IPS DF 4.7 (cell line): Measurements from ENCODE around the gene SEC23IP.
"Not testable (repeated sequence)": the region's sequence is repeated elsewhere in the genome, so short reads cannot be mapped to it uniquely, and the experiment has no call there.

Source experiments
- DNase-seq: peaks from one replicate; pipeline ENCODE4 v3.0.0-alpha.2; 2013; ENCODE audit warnings: low spot score; ENCODE audit errors: extremely low read depth

Gene SEC23IP

GRCh38 chr10:119892188-119893065, at the start of gene SEC23IP:
Gene SEC23IP, plus strand, starts transcription at chr10:119892730. Its CDS starts 53 bp downstream, at chr10:119892783.
- DNase-seq, result peak; percentile 75

DNA sequence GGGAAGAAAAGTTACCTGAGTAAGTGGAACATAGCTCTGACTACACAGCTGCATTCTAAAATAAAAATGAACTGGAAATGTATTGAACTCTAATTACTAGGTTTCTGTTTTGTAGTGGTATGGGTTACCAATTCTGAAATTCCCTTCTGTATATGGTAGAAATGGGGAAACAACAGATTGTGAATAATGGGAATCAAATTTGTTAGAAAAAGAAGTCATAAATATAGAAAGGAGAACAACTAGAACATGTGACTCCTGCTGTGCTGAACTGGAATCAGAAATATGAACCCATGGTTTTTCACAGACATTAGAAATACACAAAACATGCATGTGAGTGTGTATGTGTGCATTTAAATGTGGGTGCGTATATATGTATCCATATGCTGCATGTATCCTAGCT, 46.9 kb upstream of the SEC23IP start:
- DNase-seq, result no peak

DNA sequence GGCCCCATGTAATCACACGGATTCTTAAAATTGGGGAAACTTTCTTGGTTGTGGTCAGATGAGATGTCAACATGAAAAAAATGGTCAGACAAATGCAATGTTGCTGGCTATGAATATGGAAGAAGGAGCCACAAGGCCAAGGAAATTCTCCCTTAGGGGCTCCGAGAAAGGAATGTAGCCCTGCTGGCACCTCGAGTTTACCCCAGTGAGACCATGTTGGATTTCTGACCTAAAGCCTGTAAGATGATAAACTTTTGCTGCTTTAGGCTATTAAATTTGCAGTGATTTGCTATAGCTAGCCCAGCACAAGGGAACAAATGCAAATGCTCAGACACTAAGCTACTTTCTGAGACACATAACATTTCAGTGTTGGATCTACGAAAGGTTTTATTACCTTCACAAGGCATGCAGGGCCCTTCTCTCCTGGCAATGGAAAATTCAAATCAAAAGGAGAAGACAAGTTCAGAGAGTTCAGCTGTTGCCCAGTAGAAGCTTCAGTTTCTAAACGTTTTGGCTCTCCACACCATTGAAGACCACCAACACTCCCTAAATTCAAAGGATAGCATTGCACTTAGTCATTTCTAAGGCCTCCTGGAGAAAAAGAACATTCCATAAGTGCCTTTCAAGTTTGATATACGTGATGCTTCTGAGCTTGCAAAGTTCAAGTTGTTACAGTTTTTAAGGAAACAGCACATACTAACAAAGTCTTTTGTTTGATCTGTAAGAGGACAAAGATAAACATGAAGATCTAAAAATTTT, 43.3 kb upstream of the SEC23IP start:
- DNase-seq, result no peak

GRCh38 chr10:119849944-119850343, 42.6 kb upstream of the SEC23IP start:
- DNase-seq, result no peak

- no peak for DNase-seq
These were observed 40.3 kb upstream of the SEC23IP start for GRCh38 chr10:119852277-119852676.

DNA sequence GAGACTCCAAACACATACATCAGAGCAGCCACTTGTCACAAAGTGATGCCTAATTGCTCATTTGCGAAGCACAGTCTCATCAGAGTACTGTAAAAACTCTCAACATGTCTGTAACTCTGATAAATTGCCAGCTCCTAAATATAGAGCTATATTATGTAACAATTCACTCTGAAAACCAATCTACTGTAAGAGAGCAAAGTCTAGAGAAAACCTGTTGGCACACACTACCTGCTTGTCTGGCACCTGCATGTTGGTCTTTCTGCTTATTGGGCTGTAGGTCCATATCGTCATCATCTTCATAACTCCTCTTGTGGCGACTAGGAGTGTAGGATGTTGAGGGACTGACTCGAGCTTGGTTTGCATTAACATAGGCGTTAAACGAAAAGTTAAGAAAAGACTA, 39.7 kb upstream of the SEC23IP start:
- no peak for DNase-seq

DNA sequence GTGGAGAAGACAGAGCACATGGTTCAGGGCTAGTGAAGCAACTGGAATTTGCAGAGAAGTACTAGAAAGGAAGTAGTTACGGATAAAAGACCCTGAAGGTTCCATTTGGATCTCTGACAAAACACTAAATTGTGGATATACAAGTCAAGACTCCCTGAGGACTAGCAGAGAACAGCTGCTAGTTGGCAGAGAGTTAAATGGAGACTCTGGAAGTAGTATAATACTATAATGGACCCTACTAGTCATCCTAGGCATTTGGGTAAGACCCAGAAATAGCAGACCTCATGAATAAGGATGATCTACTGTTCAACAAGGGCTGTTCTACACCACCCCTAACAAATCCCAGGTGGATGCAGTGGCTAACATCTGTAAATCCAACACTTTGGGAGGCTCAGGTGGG, 39.0 kb upstream of the SEC23IP start:
- DNase-seq, result no peak

- no peak for DNase-seq
These were observed 34.5 kb upstream of the SEC23IP start for GRCh38 chr10:119858063-119858462.

DNA sequence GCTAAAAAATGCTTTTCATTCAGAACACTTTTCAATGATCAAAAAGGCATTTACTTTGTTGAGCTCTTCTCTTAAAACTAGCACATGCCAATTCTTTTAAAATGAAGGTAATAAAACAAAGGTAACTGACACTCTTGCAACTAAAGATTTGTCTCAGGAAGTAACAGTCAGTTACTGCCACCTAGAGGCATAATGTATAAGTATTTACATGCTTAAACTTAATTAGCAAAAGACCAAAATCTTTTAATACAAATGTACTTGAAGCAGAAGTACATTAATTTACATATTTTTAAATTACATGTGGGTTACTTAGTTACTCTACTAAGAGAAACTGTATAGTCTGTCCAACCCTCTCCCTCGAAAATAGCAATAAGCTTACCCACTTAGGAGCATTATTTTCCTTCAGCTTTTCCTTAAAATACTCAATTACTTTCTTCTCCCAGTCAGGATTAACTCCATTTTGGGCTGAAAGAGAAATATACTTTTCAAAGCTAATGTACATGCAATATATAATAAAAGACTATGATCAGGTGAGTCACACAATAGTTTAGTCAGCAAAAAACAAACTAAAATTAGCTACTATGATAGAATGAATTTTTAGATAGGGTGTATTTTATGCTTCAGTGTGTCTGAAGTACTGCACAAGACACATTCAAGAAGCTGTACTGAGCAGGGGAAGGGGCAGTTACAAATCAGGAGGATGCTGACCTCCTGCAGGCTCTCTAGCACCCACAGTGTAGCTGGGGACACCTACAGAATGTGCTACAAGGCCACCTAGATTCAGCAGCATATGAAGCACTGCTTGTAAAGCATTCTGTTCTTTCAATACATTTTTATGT, 32.9 kb upstream of the SEC23IP start:
- DNase-seq, result no peak

DNA sequence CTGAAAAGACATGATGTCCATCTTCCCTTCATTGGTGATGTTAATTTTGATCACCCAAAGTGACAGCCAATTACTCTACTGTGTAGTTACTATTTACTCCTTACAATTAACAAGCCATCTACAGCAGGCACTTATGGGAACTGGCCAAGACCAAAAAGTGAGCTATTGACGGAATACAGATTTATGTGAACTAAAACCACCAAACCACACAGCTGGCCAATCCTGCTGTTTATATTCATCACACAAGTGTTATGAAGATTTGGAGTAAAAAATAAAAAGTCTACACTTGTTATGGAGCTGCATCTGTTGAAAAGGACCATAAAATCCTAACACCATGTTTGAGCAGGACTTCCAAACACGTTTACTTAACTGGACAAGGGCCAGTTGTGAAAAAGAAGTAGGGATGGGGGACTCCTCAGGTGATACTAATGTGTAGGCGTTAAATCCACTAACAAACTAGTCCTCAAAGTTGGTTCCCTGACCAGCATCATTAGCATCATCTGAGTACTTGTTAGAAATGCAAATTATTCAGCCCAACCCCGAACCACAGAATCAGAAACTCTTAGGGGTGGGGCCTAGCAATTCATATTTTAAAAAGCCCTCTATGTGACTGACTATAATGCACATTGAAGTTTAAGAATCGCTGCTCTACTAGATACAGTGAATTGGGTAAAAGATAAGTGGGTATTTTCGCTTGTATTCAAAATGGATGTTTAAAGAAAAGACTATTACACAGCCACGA, 31.5 kb upstream of the SEC23IP start:
- DNase-seq, result no peak

DNA sequence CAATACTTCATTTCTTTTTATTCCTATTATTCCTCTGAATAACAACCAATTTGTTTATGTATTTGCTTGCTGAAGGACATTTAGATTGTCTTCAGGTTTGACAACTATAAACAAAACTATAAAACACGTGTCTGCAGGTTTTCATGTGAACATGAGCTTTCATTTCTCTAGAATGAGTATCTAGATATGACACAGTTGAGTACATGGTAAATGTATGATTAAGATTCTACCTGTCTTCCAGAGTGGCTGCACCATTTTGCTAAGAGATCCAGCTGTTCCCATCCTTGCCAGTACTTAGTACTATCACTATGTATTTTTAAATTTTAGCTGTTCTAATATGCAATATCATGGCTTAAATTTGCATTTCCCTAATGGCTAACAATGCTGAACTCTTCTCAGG, 30.0 kb upstream of the SEC23IP start:
- no peak for DNase-seq

- no peak for DNase-seq
These were observed 28.5 kb upstream of the SEC23IP start for GRCh38 chr10:119863951-119864565.

- no peak for DNase-seq
These were observed 26.8 kb upstream of the SEC23IP start for GRCh38 chr10:119865699-119866240.

GRCh38 chr10:119867317-119867716, 25.2 kb upstream of the SEC23IP start:
- no peak for DNase-seq

DNA sequence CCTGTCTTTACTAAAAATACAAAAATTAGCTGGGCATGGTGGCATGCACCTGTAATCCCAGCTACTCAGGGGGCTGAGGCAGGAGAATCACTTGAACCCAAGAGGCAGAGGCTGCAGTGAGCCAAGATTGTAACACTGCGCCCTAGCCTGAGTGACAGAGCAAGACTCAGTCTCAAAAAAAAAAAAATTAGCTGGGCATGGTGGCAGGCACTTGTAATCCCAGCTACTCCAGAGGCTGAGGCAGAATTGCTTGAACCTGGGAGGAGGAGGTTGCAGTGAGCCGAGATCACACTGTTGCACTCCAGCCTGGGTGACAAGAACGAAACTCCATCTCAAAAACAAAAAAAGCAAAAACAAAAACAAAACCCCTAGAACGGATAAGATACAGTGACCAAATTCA, 23.1 kb upstream of the SEC23IP start:
- DNase-seq, result not testable (repeated sequence)

GRCh38 chr10:119871881-119872609, 20.5 kb upstream of the SEC23IP start:
- DNase-seq, result no peak

DNA sequence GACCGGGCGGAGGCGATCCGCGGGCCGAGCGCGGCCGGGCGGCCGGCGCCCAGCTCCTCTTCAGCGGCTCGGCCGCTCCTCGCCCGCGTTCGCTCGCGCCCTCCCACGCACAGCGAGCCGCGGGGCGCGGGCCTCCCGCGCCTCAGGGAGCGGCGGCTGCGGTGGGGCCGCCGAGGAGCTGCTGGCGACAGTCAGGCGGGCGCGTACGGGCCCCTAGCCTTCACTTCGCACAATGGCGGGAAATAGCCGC, 20.0 kb upstream of the SEC23IP start, which contains the start of gene MCMBP:
Gene MCMBP, minus strand, starts transcription at position 234 of the 250 bp plus-strand sequence. CDS start 259 bp downstream, outside the sequence.
- DNase-seq, result no peak

DNA sequence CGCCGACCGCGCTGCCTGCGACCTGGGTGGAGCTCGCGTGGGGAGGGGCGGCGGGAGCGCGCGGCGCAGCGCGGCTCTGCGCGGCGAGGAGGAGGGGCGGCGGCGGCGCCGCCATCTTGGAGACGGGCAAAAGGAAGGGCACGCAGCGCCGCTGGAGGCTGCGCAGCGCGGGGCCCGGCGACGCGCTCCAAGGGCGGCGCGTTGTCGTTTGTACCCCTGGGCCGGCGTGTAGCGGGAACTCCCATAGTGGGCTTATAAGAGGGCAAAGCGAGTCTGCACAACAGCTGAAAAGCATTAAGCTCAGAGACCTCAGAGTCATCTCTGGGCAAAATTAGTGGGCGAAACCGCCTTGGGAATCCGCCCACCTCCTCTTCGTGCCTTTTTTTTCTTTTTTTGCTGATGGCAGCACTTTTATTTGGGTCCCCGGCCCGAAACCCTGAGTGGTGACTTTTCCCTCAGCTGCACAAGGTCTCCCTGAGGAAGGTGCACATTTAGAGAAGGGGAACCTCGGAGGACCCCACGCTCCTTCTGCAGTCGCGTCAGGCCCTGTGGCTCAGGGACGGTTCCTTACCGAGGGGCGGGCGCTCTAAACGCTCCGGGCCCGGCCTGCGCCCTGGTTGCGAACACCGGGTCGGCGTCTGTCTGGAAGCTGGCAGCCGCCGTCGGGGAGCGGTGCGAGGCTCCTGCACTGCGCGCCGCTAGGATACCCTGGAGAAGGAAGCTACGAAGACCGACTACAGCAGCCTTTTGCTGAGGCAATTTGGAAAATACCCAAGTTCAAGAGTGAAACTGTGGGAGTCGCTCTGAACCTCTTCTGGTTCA, 19.5 kb upstream of the SEC23IP start:
- no peak for DNase-seq

DNA sequence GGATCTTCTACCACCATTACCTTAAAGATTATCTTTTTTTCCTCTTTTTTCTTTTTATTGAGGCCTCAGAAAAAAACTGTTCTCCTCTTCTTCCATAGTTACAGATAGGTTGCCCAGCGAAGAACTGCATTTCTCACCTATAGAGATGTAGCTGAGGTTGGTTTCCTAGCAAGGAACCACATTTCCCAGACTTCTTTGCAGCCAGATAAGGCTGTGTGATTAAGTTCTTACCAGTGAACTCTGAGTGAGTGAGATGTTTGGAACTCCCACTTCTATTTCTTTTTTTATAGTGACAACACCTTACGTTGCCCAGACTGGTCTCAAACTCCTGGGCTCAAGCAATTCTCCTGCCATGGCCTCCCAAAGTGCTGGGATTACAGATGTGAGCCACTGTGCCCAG, 14.0 kb upstream of the SEC23IP start:
- DNase-seq, result no peak
